ENCODE results near the gene MCTP1. TPM values are rescaled to one million over a fixed set of nuclear protein-coding genes. Genes with fewer than 3 reads are reported as not detected.

MCTP1 gene
- total RNA-seq, 2 donors from 2014 or later: 22.1 to 256 TPM

- Histone ChIP-seq H3K4me1 (ENCODE audit: control insufficient read depth in 1 of 2, low read depth in 2 of 2) (no peaks in the 10 kb centered on the region), H3K9me3 (no peaks in the 10 kb centered on the region), H3K4me3 (no peak overlapping the region), H3K36me3 (no peaks in the 10 kb centered on the region), H3K27ac (no peak overlapping the region), H3K27me3 (replicated peaks; ENCODE audit: insufficient read depth) (no peaks in the 10 kb centered on the region)
- DNase-seq (ENCODE audit: low spot score) (no peak), ATAC-seq (ENCODE audit: insufficient number of reproducible peaks, low FRiP score, low read depth) (no peak)
- TF ChIP-seq CTCF (IDR thresholded peaks at IDR 0.05): no peak
Measured at GRCh38 chr5:95272316-95272929, 12.5 kb downstream of the MCTP1 start.

- ATAC-seq (ENCODE audit: insufficient number of reproducible peaks, low FRiP score, low read depth): no peak
- no peaks in the 10 kb centered on the region for H3K36me3 ChIP-seq
- H3K27me3 ChIP-seq (replicated peaks; ENCODE audit: insufficient read depth): no peaks in the 10 kb centered on the region
- H3K27ac ChIP-seq: no peak overlapping the region
- no peak for TF ChIP-seq CTCF (IDR thresholded peaks at IDR 0.05)
- no peak overlapping the region for H3K4me3 ChIP-seq
- H3K9me3 ChIP-seq: no peaks in the 10 kb centered on the region
- DNase-seq (ENCODE audit: low spot score): no peak
- no peaks in the 10 kb centered on the region for H3K4me1 ChIP-seq (ENCODE audit: control insufficient read depth in 1 of 2, low read depth in 2 of 2)
Measured at GRCh38 chr5:95262933-95263660, 21.8 kb downstream of the MCTP1 start.

- Histone ChIP-seq H3K27me3 (replicated peaks; ENCODE audit: insufficient read depth) (no peaks in the 10 kb centered on the region), H3K27ac (no peak overlapping the region), H3K9me3 (no peaks in the 10 kb centered on the region), H3K4me3 (no peak overlapping the region), H3K36me3 (no peaks in the 10 kb centered on the region), H3K4me1 (ENCODE audit: control insufficient read depth in 1 of 2, low read depth in 2 of 2) (no peaks in the 10 kb centered on the region)
- TF ChIP-seq CTCF (IDR thresholded peaks at IDR 0.05): no peak
- DNase-seq (ENCODE audit: low spot score) (no peak), ATAC-seq (ENCODE audit: insufficient number of reproducible peaks, low FRiP score, low read depth) (no peak)
Measured at GRCh38 chr5:95261437-95262175, 23.3 kb downstream of the MCTP1 start.

GRCh38 chr5:95256991-95257390 is 27.9 kb downstream of the MCTP1 start:
- no peak for TF ChIP-seq CTCF (IDR thresholded peaks at IDR 0.05)
- Histone ChIP-seq H3K27ac (no peak overlapping the region), H3K36me3 (no peaks in the 10 kb centered on the region), H3K4me1 (ENCODE audit: control insufficient read depth in 1 of 2, low read depth in 2 of 2) (no peaks in the 10 kb centered on the region), H3K9me3 (no peaks in the 10 kb centered on the region), H3K4me3 (no peak overlapping the region), H3K27me3 (replicated peaks; ENCODE audit: insufficient read depth) (no peaks in the 10 kb centered on the region)
- ATAC-seq (ENCODE audit: insufficient number of reproducible peaks, low FRiP score, low read depth) (no peak), DNase-seq (ENCODE audit: low spot score) (no peak)

GRCh38 chr5:95256446-95256845 is 28.4 kb downstream of the MCTP1 start:
- no peak for DNase-seq (ENCODE audit: low spot score)
- Histone ChIP-seq H3K4me3 (no peak overlapping the region), H3K4me1 (ENCODE audit: control insufficient read depth in 1 of 2, low read depth in 2 of 2) (no peaks in the 10 kb centered on the region), H3K36me3 (no peaks in the 10 kb centered on the region), H3K9me3 (no peaks in the 10 kb centered on the region), H3K27me3 (replicated peaks; ENCODE audit: insufficient read depth) (no peaks in the 10 kb centered on the region), H3K27ac (no peak overlapping the region)
- no peak for ATAC-seq (ENCODE audit: insufficient number of reproducible peaks, low FRiP score, low read depth)
- no peak for TF ChIP-seq CTCF (IDR thresholded peaks at IDR 0.05)
